AG08395 (cell line): ENCODE data around the gene ALPK1.

Experiments
- DNase-seq: peaks from one replicate; pipeline ENCODE4 v3.0.0; 2012; ENCODE audit warnings: mixed read lengths, low spot score

ALPK1 gene

DNA sequence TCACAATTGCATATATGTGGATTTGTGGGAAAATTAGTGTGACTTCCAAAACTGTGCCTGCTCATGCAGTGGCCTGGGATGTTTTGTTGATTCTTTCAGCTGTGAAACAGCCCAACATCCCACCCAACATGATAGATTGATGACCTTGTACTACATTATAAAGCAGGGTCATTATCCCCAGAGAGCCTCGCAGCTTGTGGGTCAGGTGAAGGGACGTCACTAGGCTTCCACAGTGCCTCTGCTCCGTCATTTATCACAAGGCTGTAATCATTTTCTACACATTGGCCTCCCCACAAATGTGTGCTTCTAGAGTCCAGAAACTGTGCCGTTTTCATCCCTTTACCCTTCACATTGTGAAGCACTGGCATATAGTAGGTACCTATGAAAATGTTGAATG, 31.6 kb downstream of the ALPK1 start:
- DNase-seq = no peak

DNA sequence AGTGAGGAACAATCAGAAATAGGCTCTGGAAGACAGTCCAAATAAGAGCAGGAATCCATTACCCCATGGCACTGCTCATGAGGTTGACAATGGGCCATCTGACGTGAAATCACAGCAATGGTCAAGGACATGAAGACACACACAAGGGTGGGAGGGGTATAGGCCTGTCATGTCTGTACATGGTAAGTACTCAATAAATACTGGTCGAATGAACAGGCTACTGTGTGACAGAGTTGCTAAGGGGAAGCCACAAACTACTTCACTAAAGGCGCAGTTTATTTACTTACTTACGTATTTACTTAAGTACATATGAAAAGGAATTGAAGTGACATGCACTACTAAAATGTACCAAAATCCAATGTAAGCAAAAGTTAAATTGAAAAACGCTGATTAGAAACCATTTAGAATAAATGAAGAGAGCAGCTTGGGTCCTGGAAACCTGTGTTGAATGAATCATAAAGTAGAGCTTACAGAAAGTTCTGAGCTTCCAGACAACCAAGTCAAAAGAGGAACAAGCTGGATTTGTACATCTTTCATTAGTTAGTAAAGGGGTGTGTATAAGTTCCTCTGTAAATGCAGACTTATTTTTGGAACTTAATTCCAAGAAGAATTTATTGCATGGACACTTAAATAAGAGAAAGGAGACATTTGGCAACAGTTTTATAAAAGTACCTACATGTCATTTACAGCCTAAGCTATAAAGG, 32.7 kb downstream of the ALPK1 start:
- DNase-seq = no peak

DNA sequence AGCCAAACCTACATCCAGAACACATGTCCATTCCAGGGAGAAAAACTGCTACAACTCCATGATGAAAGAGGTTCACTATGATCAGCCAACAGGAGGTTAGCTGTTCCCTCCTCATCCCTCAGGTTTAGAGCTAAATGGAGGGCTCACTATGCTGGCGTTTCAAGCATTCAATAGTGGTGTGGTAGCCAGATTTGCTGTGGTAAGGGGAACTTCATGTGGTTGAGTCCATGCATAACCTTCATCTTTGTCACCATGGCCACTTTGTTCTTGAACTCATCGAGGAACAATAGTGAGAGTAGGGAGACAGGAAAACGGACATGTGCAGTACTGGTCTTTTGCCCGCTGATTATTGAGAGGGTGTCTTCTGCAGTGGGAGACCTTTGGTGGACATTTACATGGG, 33.8 kb downstream of the ALPK1 start:
- DNase-seq = no peak

DNA sequence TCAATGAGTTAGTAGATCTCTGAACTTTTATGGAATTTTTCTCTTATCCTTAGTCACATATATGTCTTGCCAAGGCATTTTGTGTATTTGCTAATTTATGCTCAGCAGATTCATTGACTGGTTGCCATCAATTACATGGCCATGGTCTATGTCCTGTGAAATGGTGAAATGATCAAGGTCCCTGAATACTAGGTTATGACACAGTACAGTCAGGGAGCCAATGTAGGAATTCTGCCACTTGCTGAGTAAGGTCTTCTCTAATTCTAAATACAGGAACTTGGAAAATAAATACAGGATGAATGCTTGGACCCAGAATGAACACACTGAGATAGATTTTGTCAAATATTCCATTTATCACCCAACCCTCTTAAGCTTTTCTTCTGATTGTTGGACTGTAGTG, 35.2 kb downstream of the ALPK1 start:
- no peak for DNase-seq

DNA sequence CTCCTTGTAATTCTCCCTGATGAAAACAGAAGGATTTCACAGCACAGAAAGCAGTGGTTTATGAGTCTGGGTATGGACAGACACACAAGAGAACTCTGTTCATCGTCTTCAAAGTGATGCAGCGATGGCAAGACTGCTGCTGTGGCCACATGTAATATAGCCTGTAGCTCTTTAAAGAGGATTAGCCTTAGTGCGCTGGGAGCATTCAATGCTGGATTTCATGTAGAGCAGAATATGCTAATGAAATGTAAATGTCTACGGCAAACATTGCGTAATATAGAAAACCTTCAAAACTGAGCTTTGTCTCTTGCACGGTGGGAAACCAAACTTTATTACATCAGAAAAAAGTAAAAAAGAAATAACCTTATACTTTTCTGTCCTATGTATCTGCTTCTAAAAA, 42.9 kb downstream of the ALPK1 start:
- DNase-seq = no peak

DNA sequence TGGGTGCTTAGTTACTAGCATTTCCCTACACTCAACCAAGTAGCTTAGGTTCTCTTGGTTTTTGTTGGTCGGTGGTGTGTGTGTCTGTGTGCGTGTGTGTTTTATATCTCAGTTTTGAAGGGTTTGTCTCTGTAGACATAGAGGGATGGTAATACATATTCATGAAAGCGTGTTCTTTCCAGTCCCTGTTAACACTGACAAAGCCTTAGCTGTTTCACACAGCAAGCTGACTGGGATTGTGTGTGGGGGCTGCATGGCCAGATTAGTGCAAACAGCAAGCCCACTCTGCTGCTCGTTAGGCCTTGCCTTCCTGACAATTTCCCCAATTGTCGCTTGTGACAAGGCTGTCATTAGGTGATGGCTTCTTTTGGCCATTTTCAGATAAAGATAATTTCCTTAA, 43.9 kb downstream of the ALPK1 start:
- no peak for DNase-seq

DNA sequence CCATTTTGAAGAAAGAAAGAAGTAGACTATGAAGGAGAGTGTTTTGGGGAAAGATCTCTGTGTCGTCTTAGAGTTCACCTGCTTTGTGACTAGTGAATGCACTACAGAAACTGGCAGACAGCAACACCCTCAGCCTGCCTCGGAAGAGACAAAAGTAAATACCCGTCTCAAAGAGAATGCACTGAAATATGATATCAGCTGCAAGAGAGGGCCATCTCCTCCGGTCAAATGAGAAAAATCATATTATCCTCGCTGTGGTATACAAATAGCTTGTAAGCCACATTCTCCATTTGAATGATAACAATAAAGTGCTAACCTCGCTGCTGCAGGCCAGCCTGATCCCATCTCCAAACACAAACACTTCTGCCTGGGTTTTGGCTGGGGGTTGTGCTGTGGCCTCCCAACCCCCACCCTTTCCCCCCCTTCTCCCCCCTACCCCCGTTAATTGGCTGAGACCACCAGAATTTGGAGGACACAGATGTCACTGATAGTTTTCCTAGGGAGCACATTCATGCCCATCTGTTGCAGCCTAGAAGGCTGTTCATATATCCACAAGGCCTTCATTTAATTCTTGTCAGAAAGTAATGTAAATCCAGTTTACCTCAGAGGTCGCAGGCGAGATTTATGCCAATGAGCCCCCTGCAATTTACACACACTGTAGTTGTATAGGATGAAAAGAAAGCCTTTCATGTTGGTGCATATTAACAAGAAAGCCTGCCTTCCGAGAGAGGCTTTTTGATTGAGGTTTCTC, 46.3 kb downstream of the ALPK1 start:
- DNase-seq = no peak

DNA sequence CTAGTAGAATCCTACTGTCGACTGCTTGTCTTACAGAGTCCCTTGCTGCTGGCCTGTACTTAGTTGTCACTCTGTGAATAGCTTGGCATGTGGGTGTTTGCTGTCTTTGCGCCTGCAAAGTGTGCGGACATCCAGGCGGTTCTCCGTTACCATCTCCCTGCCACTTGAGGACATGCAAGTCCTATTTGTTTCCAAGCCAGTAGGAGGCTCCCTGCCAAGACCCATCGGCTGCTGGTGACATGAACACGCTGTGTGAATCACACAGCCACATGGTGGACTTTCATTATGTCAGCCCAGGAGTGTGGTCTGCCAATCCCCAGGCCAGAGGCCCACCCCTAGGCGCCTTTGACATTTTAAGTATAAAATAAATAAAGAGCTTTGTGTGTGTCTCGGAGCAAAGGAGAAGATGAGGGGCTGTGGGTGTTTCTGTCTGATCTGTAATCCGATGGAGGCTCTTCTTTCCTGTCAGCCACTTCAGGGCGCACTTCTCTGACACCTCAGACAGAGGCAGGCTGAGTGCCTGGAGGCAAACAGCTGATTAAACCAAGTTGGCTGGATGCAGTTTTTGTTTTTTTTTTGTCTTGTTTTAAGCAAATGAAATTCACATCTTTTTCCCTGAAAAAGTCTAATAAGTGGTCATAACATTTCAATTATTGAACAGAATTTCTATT, 51.5 kb downstream of the ALPK1 start:
- DNase-seq = peak; percentile 89

DNA sequence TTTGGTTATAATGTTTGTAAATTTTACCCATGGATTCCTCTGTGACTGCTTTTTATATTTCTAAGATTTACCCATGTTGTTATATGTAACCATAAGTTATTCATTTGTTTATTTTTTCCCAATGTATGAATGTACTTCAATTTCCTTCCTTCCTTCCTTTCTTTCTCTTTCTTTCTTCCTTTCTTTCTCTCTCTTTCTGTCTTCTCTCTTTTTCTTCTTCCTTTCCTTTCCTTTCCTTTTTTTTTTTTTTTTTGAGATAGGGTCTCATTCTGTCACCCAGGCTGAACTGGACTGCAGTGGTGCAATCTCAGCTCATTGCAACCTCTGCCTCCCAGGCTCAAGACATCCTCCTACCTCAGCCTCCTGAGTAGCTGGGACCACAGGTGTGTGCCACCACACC, 55.6 kb downstream of the ALPK1 start:
- no peak for DNase-seq

DNA sequence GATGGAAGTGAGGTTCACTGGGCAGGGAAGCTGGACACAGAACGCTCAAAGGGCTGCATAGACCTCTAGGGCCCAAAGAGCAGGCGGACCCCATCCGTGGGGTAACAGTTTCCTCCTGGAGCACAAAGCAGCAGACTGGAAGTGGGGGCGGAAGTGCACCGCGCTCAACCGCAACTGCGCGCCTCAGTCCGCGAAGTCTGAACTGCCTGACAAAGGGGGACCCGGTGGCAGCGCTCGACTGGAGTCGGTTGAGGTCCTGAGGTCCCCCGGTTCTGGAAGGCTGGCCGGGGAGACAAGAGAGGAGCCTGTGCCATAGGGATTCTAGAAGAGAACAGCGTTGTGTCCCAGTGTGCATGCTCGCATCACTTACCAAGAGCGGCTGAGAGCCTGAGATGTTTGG, 58.5 kb downstream of the ALPK1 start:
- DNase-seq = no peak

DNA sequence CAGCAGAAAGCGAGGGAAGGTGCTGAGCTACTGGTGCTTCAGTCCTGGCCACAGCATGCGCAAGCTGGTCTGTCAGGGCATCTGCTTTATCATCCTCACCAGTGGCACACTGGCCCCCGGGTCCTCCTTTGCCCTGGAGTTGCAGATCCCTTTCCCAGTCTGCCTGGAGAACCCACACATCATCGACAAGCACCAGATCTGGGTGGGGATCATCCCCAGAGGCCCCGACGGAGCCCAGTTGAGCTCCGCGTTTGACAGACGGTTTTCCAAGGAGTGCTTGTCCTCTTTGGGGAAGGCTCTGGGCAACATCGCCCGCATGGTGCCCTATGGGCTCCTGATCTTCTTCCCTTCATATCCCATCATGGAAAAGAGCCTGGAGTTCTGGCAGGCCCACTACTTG, 60.3 kb downstream of the ALPK1 start:
- DNase-seq = no peak

DNA sequence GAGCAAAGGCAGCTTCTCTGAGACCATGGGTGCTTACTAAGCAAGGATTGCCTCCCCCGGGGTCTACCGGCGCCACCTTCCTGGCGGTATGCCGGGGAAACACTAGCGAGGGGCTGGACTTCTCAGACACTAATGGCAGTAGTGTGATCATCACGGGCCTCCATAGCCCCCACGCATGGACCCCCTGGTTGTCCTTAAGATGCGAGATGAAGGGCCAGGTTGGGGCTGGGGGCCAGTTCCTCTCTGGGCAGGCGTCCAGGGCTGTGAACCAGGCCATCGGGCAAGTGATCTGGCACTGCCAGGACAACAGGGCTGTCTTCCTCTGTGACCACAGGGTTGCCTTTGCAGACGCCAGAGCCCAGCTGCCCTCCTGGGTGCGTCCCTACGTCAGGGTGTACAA, 60.7 kb downstream of the ALPK1 start:
- no peak for DNase-seq

DNA sequence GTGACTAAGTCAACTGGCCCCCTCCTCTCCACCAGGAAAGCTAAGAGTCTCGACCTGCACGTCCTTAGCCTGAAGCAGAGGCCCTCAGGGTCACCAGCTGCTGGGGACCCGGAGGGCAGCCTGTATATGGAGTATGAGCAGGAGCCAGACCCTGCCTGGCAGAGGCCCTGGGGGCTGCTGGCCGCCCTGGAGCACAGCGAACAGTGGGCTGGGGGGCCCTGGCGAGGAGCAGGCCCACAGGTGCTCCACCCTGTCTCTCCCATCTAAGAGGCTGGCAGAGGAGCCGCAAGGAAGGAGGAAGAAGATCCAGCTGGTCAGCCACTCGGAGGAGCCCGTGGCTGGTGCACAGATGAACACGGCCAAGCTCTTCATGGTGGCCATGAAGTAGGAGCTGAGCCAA, 61.2 kb downstream of the ALPK1 start:
- DNase-seq = no peak

DNA sequence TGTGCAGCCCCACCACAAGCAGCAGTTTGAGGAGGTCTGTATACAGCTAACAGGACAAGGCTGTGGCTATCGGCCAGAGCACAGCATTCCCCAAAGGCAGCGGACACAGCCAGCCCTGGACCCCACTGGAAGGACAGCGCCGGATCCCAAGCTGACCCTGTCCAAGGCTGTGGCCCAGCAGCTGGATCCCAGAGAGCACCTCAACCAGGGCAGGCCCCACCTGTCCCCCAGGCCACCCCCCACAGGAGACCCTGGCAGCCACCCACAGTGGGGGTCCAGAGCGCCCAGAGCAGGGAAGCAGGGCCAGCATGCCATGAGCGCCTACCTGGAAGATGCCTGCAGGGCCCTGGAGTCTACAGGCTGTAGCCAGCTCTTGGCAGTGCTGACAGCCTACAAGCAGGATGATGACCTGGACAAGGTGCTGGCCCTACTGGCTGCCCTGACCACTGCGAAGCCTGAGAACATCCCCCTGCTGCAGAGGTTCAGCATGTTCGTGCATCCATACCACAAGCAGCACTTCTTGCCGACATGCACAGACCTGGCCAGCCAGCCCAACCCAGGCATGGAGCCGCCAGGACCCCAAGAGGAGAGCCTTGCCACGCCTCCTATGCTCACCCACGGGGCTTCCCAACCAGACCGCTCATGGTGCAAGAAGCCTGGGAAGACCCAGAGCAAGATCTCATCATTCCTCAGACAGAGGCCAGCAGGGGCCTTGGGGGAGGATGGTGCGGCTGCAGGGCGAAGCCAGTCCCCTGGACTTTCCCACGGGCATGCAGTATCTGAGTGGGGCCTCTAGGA, 62.0 kb downstream of the ALPK1 start:
- no peak for DNase-seq

DNA sequence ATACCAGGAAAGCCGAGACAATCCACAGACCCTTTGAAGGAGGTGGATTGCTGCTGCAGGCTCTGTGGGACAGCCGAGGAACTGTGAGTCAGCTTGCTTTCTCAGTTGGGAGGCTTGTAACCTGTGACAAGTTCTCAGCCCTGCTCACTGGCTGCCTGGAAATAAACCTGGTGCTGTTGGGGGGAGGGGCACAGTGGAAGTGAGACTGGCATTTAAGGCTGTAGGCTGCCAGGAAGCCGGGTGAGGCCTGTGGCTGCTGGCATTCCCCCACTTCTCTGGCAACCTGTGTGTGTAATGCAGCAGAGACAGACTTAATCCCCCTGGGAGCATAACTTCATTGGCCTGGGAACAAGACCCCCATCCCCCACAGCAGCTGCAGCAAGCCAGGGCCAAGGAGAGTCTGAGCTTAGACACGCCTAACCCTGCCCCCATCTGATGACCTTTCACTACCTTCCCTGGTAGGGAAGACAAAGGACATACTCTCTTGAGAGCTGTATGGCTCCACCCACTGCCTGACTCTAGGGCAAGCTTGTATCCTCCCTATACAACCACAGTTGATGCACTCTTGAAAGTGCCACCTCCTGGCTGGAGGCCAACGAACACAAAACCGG, 64.1 kb downstream of the ALPK1 start:
- DNase-seq = no peak

DNA sequence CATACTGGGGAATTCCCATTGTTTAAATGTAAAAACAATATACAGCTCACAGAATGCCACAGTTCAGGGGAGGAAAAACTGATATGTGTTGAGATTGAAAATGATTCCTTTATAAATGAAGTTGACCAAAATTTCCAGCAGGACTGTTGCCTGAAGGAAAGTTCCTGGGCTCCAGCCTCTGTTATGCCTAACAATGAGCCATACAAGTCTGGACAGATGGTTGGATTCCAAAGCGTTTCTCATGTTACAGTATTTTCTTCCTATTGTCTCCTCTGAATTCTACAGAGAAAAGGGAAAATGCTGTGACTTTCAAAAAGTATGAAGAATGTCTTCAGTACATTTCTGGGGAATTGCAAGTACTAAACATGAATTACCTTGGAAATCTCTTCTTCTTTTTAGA, 73.3 kb downstream of the ALPK1 start:
- DNase-seq = no peak

DNA sequence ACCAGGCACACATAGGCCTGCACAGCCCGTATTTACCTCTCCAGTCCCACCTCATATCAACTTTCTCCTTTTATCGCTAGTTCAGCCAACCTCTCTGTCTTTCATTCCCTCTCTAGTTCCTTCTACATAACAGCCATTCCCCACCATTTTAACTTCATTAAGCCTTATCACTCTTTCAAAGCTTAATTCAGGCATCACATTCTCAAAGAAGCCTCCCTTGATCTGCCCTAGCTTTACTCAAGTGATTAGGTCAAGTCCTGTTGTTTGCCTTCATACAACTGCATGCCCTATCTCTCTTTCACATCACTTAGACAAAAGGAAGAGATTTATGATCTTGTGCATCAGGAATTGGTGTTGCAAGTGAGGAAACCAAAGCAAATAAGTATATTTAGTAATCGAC, 74.2 kb downstream of the ALPK1 start:
- DNase-seq = no peak

DNA sequence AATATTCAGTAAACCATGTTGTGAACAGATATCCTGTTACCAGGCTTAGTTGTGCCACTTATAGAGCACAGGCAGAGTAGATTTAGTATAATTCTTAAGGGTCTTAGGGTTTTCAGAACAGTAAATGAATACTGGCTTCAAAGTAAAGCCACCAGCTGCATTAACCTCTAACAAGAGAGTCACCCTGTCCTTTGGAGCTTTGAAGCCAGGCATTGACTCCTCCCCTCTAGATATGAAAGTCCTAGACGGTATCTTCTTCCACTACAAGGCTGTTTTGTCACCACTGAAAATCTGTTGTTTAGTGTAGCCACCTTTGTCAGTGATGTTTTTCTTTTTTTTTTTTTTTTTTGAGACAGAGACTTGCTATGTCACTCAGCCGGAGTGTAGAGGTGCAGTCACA, 77.7 kb downstream of the ALPK1 start:
- no peak for DNase-seq

DNA sequence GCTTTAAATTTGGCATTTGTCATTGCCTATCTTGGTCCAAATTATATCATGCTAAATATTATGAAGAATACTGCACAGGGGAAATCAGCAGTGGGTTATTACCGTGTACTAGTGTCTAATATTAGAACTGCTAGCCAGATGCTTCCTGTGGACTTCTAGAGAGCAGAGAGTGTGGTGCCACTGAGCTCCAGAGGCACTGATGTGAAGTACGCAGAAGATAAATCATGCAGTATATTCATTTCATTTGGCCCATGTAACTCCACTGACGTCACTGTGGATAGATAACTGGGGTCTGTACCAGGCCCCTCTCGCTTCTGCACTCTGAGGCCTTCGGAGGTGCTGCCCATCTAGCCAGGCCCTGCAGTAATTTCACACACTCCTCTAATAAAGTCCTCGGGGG, 80.0 kb downstream of the ALPK1 start:
- DNase-seq = no peak

DNA sequence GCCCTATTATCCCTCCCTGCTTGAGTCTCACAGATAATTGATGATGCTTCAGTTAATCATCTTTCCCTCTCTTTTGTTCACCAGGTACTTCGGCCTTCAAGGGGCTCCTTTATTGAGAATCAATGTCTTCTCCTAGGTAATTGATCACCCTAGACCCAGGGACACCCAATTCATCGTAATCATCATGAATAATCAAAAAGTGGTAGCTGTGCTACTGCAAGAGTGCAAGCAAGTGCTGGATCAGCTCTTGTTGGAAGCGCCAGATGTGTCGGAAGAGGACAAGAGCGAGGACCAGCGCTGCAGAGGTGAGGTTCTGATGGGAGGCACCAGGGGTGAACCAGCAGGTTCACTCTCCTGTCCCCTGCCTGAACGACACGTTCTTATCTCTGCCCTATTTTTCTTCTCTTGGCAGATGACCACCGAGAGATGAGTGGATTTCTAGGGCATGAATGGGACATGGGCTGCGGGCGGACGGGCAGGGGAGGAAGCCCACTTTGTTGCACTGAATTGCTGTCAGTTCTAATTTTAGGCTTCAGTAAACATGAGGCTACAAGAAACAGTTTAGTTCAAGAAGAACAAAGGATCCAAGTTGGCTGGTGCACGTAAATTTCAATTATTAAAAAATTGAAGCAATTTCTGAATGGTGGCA, 80.5 kb downstream of the ALPK1 start:
- DNase-seq = no peak

DNA sequence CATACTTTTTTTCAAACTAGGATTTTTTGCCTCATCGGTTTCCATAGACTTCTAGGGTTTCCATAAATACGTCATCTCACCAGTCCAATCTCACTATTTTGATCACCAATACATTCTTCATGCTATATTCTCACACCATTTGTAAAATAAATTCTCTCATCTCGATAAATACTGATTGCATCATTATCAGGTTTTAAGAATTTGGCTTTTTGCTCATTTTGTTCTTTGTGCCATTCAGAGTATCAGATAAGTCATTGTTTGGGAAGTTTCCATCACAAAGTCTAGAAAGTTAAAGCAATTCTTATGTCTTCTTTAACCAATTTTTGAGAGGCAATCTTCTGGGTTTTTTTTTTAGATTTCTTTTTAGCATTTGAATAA, 81.1 kb downstream of the ALPK1 start:
- no peak for DNase-seq

DNA sequence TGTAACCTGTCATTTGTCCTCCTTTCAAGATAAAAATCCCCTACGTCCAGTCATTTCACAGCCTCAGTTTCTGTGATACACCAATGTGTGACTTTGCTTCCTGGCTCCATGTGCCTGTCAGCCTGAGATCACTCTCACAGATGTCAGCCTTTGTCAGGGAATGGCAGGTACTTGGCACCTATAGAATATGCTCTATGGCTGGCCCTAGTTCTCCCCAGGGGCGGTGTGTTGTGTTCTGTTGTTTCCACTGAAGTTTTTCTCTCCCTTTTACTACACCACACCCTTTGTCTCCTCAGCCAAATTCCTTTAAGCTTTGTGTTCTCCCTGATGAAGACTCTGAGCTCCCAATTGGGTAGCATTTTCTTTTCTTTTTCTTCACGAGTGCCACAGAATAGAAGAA, 81.7 kb downstream of the ALPK1 start:
- no peak for DNase-seq
